Measurements from ENCODE around the gene CALHM6.
A peak's percentile ranks its signal among the peaks of the same experiment; 100 is the strongest.

The CALHM6 gene

GRCh38 chr6:116452531-116452930 is 8.6 kb upstream of the CALHM6 start:
- H3K4me3 ChIP-seq (ENCODE audit: low read depth in 1 of 5, low read length in 5 of 5) = no peak overlapping the region
- H3K9ac ChIP-seq (ENCODE audit: low read length in 5 of 5) = no peak overlapping the region
- H3K9me3 ChIP-seq (ENCODE audit: control insufficient read depth in 5 of 5, low read length in 5 of 5) = no peaks in the 10 kb centered on the region
- H3K36me3 ChIP-seq (ENCODE audit: control insufficient read depth in 5 of 5, insufficient read depth in 5 of 5, low read length in 5 of 5) = no peaks in the 10 kb centered on the region
- H3K4me1 ChIP-seq (ENCODE audit: control insufficient read depth in 5 of 5, insufficient read depth in 5 of 5, low read length in 5 of 5) = peaks cover 0 to 15% (median 7%) of the 10 kb centered on the region in 5 donors
- no peak overlapping the region for H3K27ac ChIP-seq (ENCODE audit: low read depth, low read length)
- H3K27me3 ChIP-seq (ENCODE audit: control insufficient read depth in 5 of 5, insufficient read depth in 4 of 5, low read length in 5 of 5) = no peaks in the 10 kb centered on the region

GRCh38 chr6:116456106-116456505 is 5.1 kb upstream of the CALHM6 start:
- Histone ChIP-seq H3K27ac (ENCODE audit: low read depth, low read length) (no peak overlapping the region), H3K4me3 (ENCODE audit: low read depth in 1 of 5, low read length in 5 of 5) (no peak overlapping the region), H3K36me3 (ENCODE audit: control insufficient read depth in 5 of 5, insufficient read depth in 5 of 5, low read length in 5 of 5) (no peaks in the 10 kb centered on the region), H3K9ac (ENCODE audit: low read length in 5 of 5) (no peak overlapping the region), H3K9me3 (ENCODE audit: control insufficient read depth in 5 of 5, low read length in 5 of 5) (no peaks in the 10 kb centered on the region), H3K4me1 (ENCODE audit: control insufficient read depth in 5 of 5, insufficient read depth in 5 of 5, low read length in 5 of 5) (peaks cover 0 to 8% (median 0%) of the 10 kb centered on the region in 5 donors), H3K27me3 (ENCODE audit: control insufficient read depth in 5 of 5, insufficient read depth in 4 of 5, low read length in 5 of 5) (no peaks in the 10 kb centered on the region)

GRCh38 chr6:116456927-116457326 is 4.2 kb upstream of the CALHM6 start:
- Histone ChIP-seq H3K27me3 (ENCODE audit: control insufficient read depth in 5 of 5, insufficient read depth in 4 of 5, low read length in 5 of 5) (no peaks in the 10 kb centered on the region), H3K27ac (ENCODE audit: low read depth, low read length) (no peak overlapping the region), H3K36me3 (ENCODE audit: control insufficient read depth in 5 of 5, insufficient read depth in 5 of 5, low read length in 5 of 5) (no peaks in the 10 kb centered on the region), H3K9me3 (ENCODE audit: control insufficient read depth in 5 of 5, low read length in 5 of 5) (no peaks in the 10 kb centered on the region), H3K4me1 (ENCODE audit: control insufficient read depth in 5 of 5, insufficient read depth in 5 of 5, low read length in 5 of 5) (peaks cover 0 to 14% (median 5%) of the 10 kb centered on the region in 5 donors), H3K9ac (ENCODE audit: low read length in 5 of 5) (no peak overlapping the region), H3K4me3 (ENCODE audit: low read depth in 1 of 5, low read length in 5 of 5) (no peak overlapping the region)

- H3K4me1 ChIP-seq (ENCODE audit: control insufficient read depth in 5 of 5, insufficient read depth in 5 of 5, low read length in 5 of 5) = peaks cover 0 to 20% (median 14%) of the 10 kb centered on the region in 5 donors
- no peak overlapping the region for H3K27ac ChIP-seq (ENCODE audit: low read depth, low read length)
- H3K36me3 ChIP-seq (ENCODE audit: control insufficient read depth in 5 of 5, insufficient read depth in 5 of 5, low read length in 5 of 5) = no peaks in the 10 kb centered on the region
- no peaks in the 10 kb centered on the region for H3K9me3 ChIP-seq (ENCODE audit: control insufficient read depth in 5 of 5, low read length in 5 of 5)
- no peak overlapping the region for H3K4me3 ChIP-seq (ENCODE audit: low read depth in 1 of 5, low read length in 5 of 5)
- H3K27me3 ChIP-seq (ENCODE audit: control insufficient read depth in 5 of 5, insufficient read depth in 4 of 5, low read length in 5 of 5) = no peaks in the 10 kb centered on the region
- no peak overlapping the region for H3K9ac ChIP-seq (ENCODE audit: low read length in 5 of 5)
Observed at GRCh38 chr6:116458264-116458663, 2.9 kb upstream of the CALHM6 start.

GRCh38 chr6:116459927-116460326 is 1.2 kb upstream of the CALHM6 start:
- Histone ChIP-seq H3K9ac (ENCODE audit: low read length in 5 of 5) (no peak overlapping the region), H3K36me3 (ENCODE audit: control insufficient read depth in 5 of 5, insufficient read depth in 5 of 5, low read length in 5 of 5) (no peaks in the 10 kb centered on the region), H3K4me1 (ENCODE audit: control insufficient read depth in 5 of 5, insufficient read depth in 5 of 5, low read length in 5 of 5) (peaks cover 0 to 25% (median 17%) of the 10 kb centered on the region in 5 donors), H3K27me3 (ENCODE audit: control insufficient read depth in 5 of 5, insufficient read depth in 4 of 5, low read length in 5 of 5) (no peaks in the 10 kb centered on the region), H3K9me3 (ENCODE audit: control insufficient read depth in 5 of 5, low read length in 5 of 5) (no peaks in the 10 kb centered on the region), H3K27ac (ENCODE audit: low read depth, low read length) (no peak overlapping the region), H3K4me3 (ENCODE audit: low read depth in 1 of 5, low read length in 5 of 5) (no peak overlapping the region)

- Histone ChIP-seq H3K9ac (ENCODE audit: low read length in 5 of 5) (peak overlapping the region in 1 of 5 donors; percentile 55), H3K4me1 (ENCODE audit: control insufficient read depth in 5 of 5, insufficient read depth in 5 of 5, low read length in 5 of 5) (peaks cover 0 to 24% (median 17%) of the 10 kb centered on the region in 5 donors), H3K9me3 (ENCODE audit: control insufficient read depth in 5 of 5, low read length in 5 of 5) (no peaks in the 10 kb centered on the region), H3K36me3 (ENCODE audit: control insufficient read depth in 5 of 5, insufficient read depth in 5 of 5, low read length in 5 of 5) (no peaks in the 10 kb centered on the region), H3K4me3 (ENCODE audit: low read depth in 1 of 5, low read length in 5 of 5) (peak overlapping the region; percentile 49 to 81 (median 71)), H3K27ac (ENCODE audit: low read depth, low read length) (no peak overlapping the region), H3K27me3 (ENCODE audit: control insufficient read depth in 5 of 5, insufficient read depth in 4 of 5, low read length in 5 of 5) (no peaks in the 10 kb centered on the region)
Observed at GRCh38 chr6:116461932-116462885, 1.0 kb downstream of the CALHM6 start.

GRCh38 chr6:116463301-116463700 is 2.1 kb downstream of the CALHM6 start:
- Histone ChIP-seq H3K9ac (ENCODE audit: low read length in 5 of 5) (no peak overlapping the region), H3K9me3 (ENCODE audit: control insufficient read depth in 5 of 5, low read length in 5 of 5) (no peaks in the 10 kb centered on the region), H3K27ac (ENCODE audit: low read depth, low read length) (no peak overlapping the region), H3K4me3 (ENCODE audit: low read depth in 1 of 5, low read length in 5 of 5) (no peak overlapping the region), H3K27me3 (ENCODE audit: control insufficient read depth in 5 of 5, insufficient read depth in 4 of 5, low read length in 5 of 5) (no peaks in the 10 kb centered on the region), H3K4me1 (ENCODE audit: control insufficient read depth in 5 of 5, insufficient read depth in 5 of 5, low read length in 5 of 5) (peaks cover 0 to 19% (median 17%) of the 10 kb centered on the region in 5 donors), H3K36me3 (ENCODE audit: control insufficient read depth in 5 of 5, insufficient read depth in 5 of 5, low read length in 5 of 5) (no peaks in the 10 kb centered on the region)

- Histone ChIP-seq H3K27ac (ENCODE audit: low read depth, low read length) (no peak overlapping the region), H3K27me3 (ENCODE audit: control insufficient read depth in 5 of 5, insufficient read depth in 4 of 5, low read length in 5 of 5) (no peaks in the 10 kb centered on the region), H3K4me1 (ENCODE audit: control insufficient read depth in 5 of 5, insufficient read depth in 5 of 5, low read length in 5 of 5) (peaks cover 0 to 19% (median 17%) of the 10 kb centered on the region in 5 donors), H3K9me3 (ENCODE audit: control insufficient read depth in 5 of 5, low read length in 5 of 5) (no peaks in the 10 kb centered on the region), H3K4me3 (ENCODE audit: low read depth in 1 of 5, low read length in 5 of 5) (no peak overlapping the region), H3K36me3 (ENCODE audit: control insufficient read depth in 5 of 5, insufficient read depth in 5 of 5, low read length in 5 of 5) (no peaks in the 10 kb centered on the region), H3K9ac (ENCODE audit: low read length in 5 of 5) (no peak overlapping the region)
Observed at GRCh38 chr6:116465246-116465645, 4.1 kb downstream of the CALHM6 start.

GRCh38 chr6:116467096-116467495 is 5.9 kb downstream of the CALHM6 start:
- peaks cover 0 to 14% (median 9%) of the 10 kb centered on the region in 5 donors for H3K4me1 ChIP-seq (ENCODE audit: control insufficient read depth in 5 of 5, insufficient read depth in 5 of 5, low read length in 5 of 5)
- no peak overlapping the region for H3K9ac ChIP-seq (ENCODE audit: low read length in 5 of 5)
- no peaks in the 10 kb centered on the region for H3K36me3 ChIP-seq (ENCODE audit: control insufficient read depth in 5 of 5, insufficient read depth in 5 of 5, low read length in 5 of 5)
- no peaks in the 10 kb centered on the region for H3K27me3 ChIP-seq (ENCODE audit: control insufficient read depth in 5 of 5, insufficient read depth in 4 of 5, low read length in 5 of 5)
- H3K4me3 ChIP-seq (ENCODE audit: low read depth in 1 of 5, low read length in 5 of 5) = no peak overlapping the region
- no peak overlapping the region for H3K27ac ChIP-seq (ENCODE audit: low read depth, low read length)
- H3K9me3 ChIP-seq (ENCODE audit: control insufficient read depth in 5 of 5, low read length in 5 of 5) = no peaks in the 10 kb centered on the region

GRCh38 chr6:116467514-116467913 is 6.3 kb downstream of the CALHM6 start:
- Histone ChIP-seq H3K9me3 (ENCODE audit: control insufficient read depth in 5 of 5, low read length in 5 of 5) (no peaks in the 10 kb centered on the region), H3K4me1 (ENCODE audit: control insufficient read depth in 5 of 5, insufficient read depth in 5 of 5, low read length in 5 of 5) (peaks cover 0 to 10% (median 5%) of the 10 kb centered on the region in 5 donors), H3K4me3 (ENCODE audit: low read depth in 1 of 5, low read length in 5 of 5) (no peak overlapping the region), H3K36me3 (ENCODE audit: control insufficient read depth in 5 of 5, insufficient read depth in 5 of 5, low read length in 5 of 5) (no peaks in the 10 kb centered on the region), H3K27ac (ENCODE audit: low read depth, low read length) (no peak overlapping the region), H3K27me3 (ENCODE audit: control insufficient read depth in 5 of 5, insufficient read depth in 4 of 5, low read length in 5 of 5) (no peaks in the 10 kb centered on the region), H3K9ac (ENCODE audit: low read length in 5 of 5) (no peak overlapping the region)
